ENCODE results near the gene SRPK2. TPM values are rescaled to one million over a fixed set of nuclear protein-coding genes. Genes with fewer than 3 reads are reported as not detected.
"Not testable (repeated sequence)": the region's sequence is repeated elsewhere in the genome, so short reads cannot be mapped to it uniquely, and the experiment has no call there.

SRPK2 gene
- total and polyA plus RNA-seq, 12 donors = 10.5 to 40.4 (median 35.1) TPM

GRCh38 chr7:105267244-105267643 lies 121.5 kb downstream of the SRPK2 start:
- intact Hi-C loops (cut with DNase I) = loop anchor here in 2 of 10 donors (10.0 kb wide), 2 partner anchors 102 to 118 kb away; partner anchors contain the start of gene SRPK2 (in 1 of the 2)
- Histone ChIP-seq H3K4me3 (peak overlapping the region in 6 of 10 donors; percentile 45 to 57 (median 52)), H3K36me3 (no peaks in the 10 kb centered on the region), H3K27ac (peak overlapping the region in 3 of 10 donors; percentile 73 to 83 (median 78)), H3K27me3 (no peaks in the 10 kb centered on the region), H3K4me1 (peaks cover 0 to 44% (median 32%) of the 10 kb centered on the region in 9 donors), H3K9me3 (no peaks in the 10 kb centered on the region)
- ATAC-seq = no peak
- DNase-seq = no peak
- WGBS, 2 donors = 22 to 39% methylated on average over 1 of the region's 1 CpG
- TF ChIP-seq, protein P1, sequence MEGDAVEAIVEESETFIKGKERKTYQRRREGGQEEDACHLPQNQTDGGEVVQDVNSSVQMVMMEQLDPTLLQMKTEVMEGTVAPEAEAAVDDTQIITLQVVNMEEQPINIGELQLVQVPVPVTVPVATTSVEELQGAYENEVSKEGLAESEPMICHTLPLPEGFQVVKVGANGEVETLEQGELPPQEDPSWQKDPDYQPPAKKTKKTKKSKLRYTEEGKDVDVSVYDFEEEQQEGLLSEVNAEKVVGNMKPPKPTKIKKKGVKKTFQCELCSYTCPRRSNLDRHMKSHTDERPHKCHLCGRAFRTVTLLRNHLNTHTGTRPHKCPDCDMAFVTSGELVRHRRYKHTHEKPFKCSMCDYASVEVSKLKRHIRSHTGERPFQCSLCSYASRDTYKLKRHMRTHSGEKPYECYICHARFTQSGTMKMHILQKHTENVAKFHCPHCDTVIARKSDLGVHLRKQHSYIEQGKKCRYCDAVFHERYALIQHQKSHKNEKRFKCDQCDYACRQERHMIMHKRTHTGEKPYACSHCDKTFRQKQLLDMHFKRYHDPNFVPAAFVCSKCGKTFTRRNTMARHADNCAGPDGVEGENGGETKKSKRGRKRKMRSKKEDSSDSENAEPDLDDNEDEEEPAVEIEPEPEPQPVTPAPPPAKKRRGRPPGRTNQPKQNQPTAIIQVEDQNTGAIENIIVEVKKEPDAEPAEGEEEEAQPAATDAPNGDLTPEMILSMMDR (IDR thresholded peaks at IDR 0.05) = no peak

GRCh38 chr7:105264707-105265106 lies 124.0 kb downstream of the SRPK2 start:
- 95 to 98% methylated on average over 1 of the region's 1 CpG for WGBS, 2 donors
- DNase-seq = no peak
- TF ChIP-seq, protein P1 (IDR thresholded peaks at IDR 0.05) = no peak
- no peaks in the 10 kb centered on the region for H3K27me3 ChIP-seq
- ATAC-seq = no peak
- peaks cover 0 to 50% (median 27%) of the 10 kb centered on the region in 9 donors for H3K4me1 ChIP-seq
- no peaks in the 10 kb centered on the region for H3K36me3 ChIP-seq
- H3K9me3 ChIP-seq = peaks cover 0 to 11% (median 0%) of the 10 kb centered on the region in 11 donors
- no peak overlapping the region for H3K4me3 ChIP-seq
- H3K27ac ChIP-seq = no peak overlapping the region
- intact Hi-C loops (cut with DNase I) = loop anchor here in 2 of 10 donors (10.0 kb wide), 2 partner anchors 100 to 120 kb away; partner anchors contain the start of gene SRPK2 (in 1 of the 2)

DNA sequence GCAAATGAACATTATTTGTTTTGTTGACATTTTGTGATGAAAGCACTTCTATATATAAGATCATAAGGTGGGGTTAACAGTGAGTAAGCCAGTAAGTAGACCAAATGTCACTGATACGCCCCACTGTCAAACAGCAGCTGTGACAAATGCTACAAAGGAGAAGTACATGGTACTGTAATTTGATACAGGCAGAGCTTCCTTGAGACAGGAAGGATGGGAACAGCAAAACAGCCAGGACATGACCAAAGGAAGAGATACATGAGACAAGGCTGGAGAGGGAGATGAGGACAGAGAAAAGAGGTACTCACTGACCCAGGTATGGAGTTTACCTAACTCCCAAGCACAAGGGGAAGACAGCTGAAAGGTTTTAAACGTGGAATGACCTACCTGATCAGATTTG lies 127.0 kb downstream of the SRPK2 start:
- DNase-seq (no peak), ATAC-seq (peak in 5 of 8 donors; percentile 11 to 55 (median 35))
- intact Hi-C loops (cut with DNase I) = loop anchor here in 2 of 10 donors (10.0 kb wide), 2 partner anchors 97 to 123 kb away; partner anchors contain the start of gene SRPK2 (in 1 of the 2)
- Histone ChIP-seq H3K9me3 (peaks cover 0 to 17% (median 0%) of the 10 kb centered on the region in 11 donors), H3K27ac (no peak overlapping the region), H3K4me3 (no peak overlapping the region), H3K36me3 (no peaks in the 10 kb centered on the region), H3K27me3 (no peaks in the 10 kb centered on the region), H3K4me1 (peaks cover 0 to 39% (median 20%) of the 10 kb centered on the region in 9 donors)
- TF ChIP-seq, protein P1 (IDR thresholded peaks at IDR 0.05) = no peak
- 54 to 55% methylated on average over 2 of the region's 2 CpGs for WGBS, 2 donors

DNA sequence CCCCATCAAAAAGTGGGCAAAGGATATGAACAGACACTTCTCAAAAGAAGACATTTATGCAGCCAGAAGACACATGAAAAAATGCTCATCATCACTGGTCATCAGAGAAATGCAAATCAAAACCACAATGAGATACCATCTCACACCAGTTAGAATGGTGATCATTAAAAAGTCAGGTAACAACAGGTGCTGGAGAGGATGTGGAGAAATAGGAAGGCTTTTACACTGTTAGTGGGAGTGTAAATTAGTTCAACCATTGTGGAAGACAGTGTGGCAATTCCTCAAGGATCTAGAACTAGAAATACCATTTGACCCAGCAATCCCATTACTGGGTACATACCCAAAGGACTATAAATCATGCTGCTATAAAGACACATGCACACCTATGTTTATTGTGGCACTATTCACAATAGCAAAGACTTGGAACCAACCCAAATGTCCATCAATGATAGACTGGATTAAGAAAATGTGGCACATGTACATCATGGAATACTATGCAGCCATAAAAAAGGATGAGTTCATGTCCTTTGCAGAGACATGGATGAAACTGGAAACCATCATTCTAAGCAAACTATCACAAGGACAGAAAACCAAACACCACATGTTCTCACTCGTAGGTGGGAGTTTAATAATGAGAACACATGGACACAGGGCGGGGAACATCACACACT lies 128.4 kb downstream of the SRPK2 start:
- not testable (repeated sequence) for H3K27ac ChIP-seq, H3K4me3 ChIP-seq, ATAC-seq, H3K27me3 ChIP-seq, H3K36me3 ChIP-seq, DNase-seq
- intact Hi-C loops (cut with DNase I) = loop anchor here in 2 of 10 donors (10.0 kb wide), 2 partner anchors 96 to 124 kb away; partner anchors contain the start of gene SRPK2 (in 1 of the 2)
- Histone ChIP-seq H3K9me3 (peaks cover 0 to 17% (median 0%) of the 10 kb centered on the region in 11 donors), H3K4me1 (peaks cover 0 to 33% (median 16%) of the 10 kb centered on the region in 9 donors)
- 98% methylated on average over 2 of the region's 2 CpGs for WGBS, 2 donors

GRCh38 chr7:105258919-105259318 lies 129.8 kb downstream of the SRPK2 start:
- peaks cover 0 to 33% (median 16%) of the 10 kb centered on the region in 9 donors for H3K4me1 ChIP-seq
- H3K9me3 ChIP-seq = peaks cover 0 to 17% (median 0%) of the 10 kb centered on the region in 11 donors
- H3K4me3 ChIP-seq; H3K36me3 ChIP-seq; intact Hi-C loops (cut with DNase I); H3K27ac ChIP-seq; ATAC-seq; DNase-seq; H3K27me3 ChIP-seq: not testable (repeated sequence)

All from heart right ventricle (tissue), 16 donors.